CD4-positive, alpha-beta T cell treated with Interferon alpha-2 for 1 hour (primary cell): ENCODE data around the gene H6PD.

ENCODE experiments used
- DNase-seq, 2 donors: peaks; one replicate each; pipeline ENCODE4 v3.0.0-alpha.2; 2020 to 2022

Gene H6PD

GRCh38 chr1:9300573-9300972 lies 66.0 kb downstream of the H6PD start:
- DNase-seq: no peak

DNA sequence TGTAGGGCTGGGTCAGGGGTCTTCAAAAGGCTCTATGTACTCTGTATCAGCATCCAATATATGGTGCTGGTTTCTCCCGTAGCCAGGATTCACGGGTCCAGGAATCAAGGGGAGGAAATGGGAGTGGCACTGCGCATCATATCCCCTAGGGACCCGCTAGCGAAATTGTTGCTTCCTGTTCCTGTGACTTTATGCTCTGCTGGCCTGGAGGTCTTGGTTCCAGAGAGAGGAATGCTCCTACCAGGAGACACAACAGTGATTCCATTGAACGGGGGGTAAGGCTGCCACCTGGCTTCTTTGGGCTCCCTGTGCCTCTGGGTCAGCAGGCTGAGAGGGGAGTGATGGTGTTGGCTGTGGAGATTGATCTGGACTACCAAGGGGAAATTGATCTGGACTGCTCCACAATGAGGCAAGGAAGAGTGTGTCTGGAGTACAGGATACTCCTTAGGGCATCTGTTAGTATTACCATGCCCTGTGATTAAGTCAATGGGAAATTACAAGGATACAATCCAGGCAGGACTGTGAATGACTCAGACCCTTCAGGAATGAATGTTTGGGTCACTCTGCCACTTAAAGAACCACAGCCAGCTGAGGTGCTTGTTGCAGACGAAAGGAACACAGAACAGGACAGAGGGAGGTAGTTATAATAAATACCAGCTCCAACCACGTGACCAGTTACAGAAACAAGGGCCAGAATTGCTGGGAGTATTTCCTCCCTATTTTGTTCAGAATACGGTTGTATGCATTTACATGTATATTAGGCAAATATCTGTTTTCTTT lies 68.4 kb downstream of the H6PD start:
- DNase-seq: no peak

DNA sequence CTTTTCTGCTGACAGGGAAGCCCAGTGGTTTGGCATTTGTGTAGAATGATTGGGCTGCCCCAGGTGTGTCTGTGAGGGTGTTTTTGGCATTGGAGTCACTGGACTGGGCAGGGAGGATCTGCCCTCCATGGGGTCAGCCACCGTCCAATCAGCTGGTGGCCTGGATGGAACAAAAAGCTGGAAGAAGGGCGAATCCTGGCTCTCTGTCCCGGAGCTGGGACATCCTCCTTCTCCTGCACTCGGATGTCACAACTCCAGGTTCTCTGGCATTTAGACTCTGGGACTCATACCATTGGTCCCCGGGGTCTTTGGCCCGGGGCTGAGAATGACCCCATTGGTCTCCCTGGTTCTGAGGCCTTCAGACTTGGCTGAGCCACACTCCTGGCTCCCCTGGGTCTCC lies 69.3 kb downstream of the H6PD start:
- DNase-seq: no peak

- DNase-seq: no peak
Observed at GRCh38 chr1:9305216-9305615, 70.6 kb downstream of the H6PD start.

- DNase-seq: no peak
Observed at GRCh38 chr1:9306006-9306405, 71.4 kb downstream of the H6PD start.

DNA sequence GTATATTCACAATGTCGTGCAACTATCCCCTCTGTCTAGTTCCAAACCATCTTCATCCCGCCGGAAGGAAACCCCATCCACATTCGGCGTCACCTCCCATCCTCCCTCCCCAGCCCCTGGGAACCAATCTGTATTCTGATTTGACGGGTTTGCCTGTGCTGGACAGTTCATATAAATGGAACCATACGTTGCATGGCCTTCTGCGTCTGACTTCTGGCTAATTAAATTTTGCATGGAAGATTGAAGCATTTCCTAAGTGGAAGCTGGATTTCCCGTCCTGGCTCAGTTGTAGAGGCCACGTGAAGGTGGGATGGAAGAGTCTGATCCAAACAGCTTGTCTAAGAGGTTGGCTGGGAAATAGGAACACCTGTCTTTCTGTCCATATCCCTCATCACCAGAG lies 72.7 kb downstream of the H6PD start:
- DNase-seq: no peak

DNA sequence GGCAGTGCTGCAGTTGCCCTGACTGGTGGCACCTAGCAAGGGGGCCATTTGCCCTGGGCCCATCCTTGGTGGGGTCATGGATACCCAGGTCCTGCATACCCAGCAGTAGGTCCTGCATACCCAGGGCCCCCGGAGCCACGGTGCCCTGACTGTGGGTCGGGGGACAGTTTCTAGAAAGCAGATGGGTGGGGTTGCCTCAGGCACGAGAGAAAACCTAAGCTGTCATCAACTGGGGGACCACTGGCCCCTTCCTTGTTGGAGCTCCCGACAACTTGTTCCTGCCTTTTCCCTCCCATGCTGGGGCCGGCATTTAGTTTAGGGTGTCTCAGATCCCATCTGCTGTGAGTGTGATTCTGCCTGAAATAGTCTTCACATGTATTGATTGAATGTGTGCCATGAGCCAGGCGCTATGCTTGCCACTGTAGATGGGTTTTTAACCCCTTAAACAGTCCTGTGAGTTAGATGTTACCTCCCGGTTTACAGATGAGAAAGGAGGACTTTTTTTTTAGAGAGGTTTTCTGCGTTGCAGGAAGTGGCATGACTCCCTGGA lies 73.7 kb downstream of the H6PD start:
- DNase-seq: no peak

- DNase-seq: no peak
Observed at GRCh38 chr1:9309080-9309479, 74.5 kb downstream of the H6PD start.

DNA sequence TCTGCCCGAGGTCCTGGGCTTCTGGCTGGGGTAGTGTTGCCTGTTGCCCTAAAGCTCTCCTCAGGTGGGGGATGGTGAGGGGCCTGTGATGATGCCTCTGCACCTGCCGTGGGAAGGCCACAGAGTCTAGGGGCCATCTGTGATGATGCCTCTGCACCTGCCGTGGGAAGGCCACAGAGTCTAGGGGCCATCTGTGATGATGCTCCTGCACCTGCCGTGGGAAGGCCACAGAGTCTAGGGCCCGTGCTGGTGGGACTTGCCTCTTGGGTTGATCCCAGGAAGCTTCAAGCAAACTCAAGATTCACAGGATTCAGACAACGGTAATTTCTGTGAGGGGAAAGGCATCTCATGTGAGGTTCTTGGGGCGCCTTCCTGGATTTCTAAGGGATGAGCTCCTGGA lies 75.4 kb downstream of the H6PD start:
- DNase-seq: no peak

- no peak for DNase-seq
Observed at GRCh38 chr1:9311029-9311428, 76.5 kb downstream of the H6PD start.

DNA sequence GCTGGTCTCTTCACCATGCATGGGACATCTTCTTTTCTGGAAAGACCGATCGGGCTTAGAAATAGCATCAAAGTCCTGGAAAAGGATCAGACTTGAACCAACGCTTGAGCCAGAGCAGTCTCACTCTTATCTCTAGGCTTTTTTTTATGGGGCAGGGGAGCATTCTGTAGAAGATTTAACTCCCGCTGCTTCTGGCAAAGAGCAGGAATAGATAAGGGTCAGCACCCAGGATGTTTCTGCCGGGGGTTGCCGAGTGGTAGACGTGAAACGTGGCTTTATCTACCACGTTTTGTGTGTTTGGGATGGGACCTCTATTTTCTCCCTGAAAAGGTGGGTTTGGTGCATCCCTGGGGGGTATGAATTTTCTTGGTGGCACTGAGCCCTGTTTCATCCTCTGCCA lies 76.9 kb downstream of the H6PD start:
- DNase-seq: no peak

GRCh38 chr1:9312168-9312720 lies 77.7 kb downstream of the H6PD start:
- no peak for DNase-seq

- no peak for DNase-seq
Observed at GRCh38 chr1:9313576-9313975, 79.0 kb downstream of the H6PD start.

DNA sequence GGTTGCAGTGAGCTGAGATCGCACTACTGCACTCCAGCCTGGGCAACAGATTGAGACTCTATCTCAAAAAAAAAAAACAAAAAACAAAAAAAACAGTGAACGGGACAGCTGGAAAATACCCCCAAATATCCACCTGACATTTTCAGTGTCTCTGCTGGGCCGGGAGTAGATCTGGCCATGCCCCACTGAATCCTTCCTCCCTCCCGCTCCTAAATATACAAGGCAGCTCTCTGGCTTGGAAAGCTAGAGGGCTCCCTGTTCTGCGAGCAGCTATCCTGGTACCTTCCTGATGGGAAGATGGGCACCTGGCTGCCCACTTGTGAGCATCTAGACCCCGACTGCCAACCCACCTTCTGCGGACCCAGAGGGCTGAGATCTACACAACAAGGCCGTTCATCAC lies 79.5 kb downstream of the H6PD start:
- no peak for DNase-seq

DNA sequence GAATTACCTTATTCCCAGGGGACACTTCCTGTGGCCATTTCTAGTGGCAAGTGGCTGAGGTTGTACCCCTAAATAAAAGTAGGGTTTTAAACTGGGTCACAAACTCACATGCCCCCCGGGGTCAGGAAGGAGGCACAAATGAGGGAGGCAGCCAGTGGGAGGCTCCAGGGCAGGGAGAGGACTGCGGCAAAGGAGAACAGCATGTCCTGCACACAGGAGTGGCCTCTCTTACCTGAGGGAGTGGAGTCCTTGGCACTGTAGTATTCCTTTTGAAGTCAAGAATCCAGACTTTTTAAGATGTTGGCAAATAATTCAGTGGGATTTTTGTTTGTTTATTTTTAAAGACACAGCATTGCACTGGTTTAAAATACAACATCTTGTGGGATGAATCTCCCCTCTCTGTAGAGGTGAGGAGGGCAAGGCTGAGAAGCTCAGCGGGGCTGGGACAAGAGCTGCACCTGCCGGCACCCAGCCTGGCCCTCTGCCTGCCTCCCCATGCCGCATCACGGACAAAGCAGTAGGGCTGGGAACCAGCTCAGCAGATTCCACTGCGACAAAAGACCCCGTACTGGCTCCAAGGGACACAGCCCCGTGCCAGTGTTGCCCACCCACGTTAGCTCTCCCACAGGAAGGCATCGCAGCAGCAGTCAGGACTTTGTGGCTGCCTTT lies 80.3 kb downstream of the H6PD start:
- DNase-seq: no peak

- no peak for DNase-seq
Observed at GRCh38 chr1:9315411-9316079, 81.0 kb downstream of the H6PD start.

- DNase-seq: no peak
Observed at GRCh38 chr1:9316080-9316444, 81.5 kb downstream of the H6PD start.

- no peak for DNase-seq
Observed at GRCh38 chr1:9316512-9316911, 81.9 kb downstream of the H6PD start.

DNA sequence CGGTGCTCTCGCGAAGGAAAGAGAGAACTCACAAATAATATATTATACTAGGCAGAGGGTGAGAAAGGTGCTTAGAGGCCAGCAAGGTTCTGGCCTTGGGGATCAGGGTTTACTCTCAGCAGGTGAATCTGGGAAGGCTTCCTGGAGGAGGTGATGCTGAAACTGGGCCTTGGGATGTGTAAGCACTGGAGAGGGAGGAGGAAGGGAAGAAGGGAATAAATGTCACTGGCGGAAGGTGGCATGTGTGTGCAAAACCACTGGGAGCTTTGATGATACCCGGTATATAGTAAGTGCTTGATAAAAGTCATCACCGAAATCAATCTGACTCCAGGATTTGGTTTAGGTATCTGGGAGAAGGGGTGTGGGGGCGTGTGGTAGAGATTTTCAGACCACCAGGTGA lies 82.5 kb downstream of the H6PD start:
- DNase-seq: no peak

DNA sequence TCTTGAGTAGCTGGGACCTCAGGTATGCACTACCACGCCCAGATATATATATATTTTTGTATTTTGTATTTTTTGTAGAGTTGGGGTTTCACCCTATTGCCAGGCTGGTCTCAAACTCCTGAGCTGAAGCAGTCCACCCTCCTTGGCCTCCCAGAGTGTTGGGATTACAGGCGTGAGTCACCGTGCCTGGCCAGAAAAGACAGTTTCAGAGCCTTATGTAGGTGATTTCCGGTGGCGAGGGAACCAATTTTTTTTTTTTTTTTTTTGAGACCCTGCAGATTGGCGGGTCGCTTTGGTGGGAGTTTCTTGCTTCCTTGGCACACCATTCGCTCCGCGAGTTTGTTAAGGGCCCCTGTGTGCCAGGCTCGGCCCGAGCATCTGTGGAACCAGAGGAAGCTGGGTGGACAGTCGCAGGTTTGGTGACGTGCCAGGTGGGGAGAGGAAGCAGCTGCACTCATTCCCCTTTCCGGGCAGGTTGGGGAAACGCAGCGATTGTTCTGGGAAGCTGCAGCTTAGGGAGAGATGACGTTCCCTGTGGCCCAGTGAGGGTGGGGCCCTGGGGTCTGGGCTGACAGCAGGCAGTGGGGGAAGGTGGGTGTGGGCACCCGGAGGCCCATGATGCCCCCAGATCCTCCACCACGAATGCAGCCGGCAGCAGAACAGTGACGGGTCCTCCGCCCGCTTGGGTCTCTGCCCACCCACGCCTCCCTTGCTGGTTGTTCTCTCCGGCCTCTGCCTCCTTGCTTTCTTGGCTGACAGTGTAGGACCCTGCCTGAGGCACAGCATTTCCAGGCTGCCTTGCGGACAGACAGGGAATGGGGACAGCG lies 83.2 kb downstream of the H6PD start:
- no peak for DNase-seq

GRCh38 chr1:9319208-9319788 lies 84.7 kb downstream of the H6PD start:
- DNase-seq: no peak

GRCh38 chr1:9319789-9320519 lies 85.4 kb downstream of the H6PD start:
- no peak for DNase-seq
